ENCODE measurements around the gene LYL1. TPM values are rescaled to one million over a fixed set of nuclear protein-coding genes. Genes with fewer than 3 reads are reported as not detected.

Gene LYL1
- total and polyA plus RNA-seq, 2 of the 13 experiments (the other 11 are each of a cell fraction or from before 2014, with no cell fraction given) = 0.75 to 0.92 TPM

- TF ChIP-seq ZNF18 (CRISPR knock-in tag; IDR thresholded peaks at IDR 0.05; ENCODE audit: insufficient replicate concordance) (no peak), NR2C2 (CRISPR knock-in tag; IDR thresholded peaks at IDR 0.05; ENCODE audit: borderline replicate concordance) (no peak), KLF11 (CRISPR knock-in tag; IDR thresholded peaks at IDR 0.05) (no peak), ZNF501 (CRISPR knock-in tag; IDR thresholded peaks at IDR 0.05) (peak; percentile 56; the same call in 1 of the 2 replicates), ZNF335 (CRISPR knock-in tag; IDR thresholded peaks at IDR 0.05) (no peak), ZNF674 (CRISPR knock-in tag; IDR thresholded peaks at IDR 0.05; ENCODE audit: low read depth) (no peak), ZNF34 (CRISPR knock-in tag; IDR thresholded peaks at IDR 0.05; ENCODE audit: borderline replicate concordance) (no peak), ISX (CRISPR knock-in tag; conservative IDR thresholded peaks at IDR 0.05) (no peak), ZNF564 (CRISPR knock-in tag; IDR thresholded peaks at IDR 0.05) (no peak; the same call in 1 of the 2 replicates), ZNF850 (CRISPR knock-in tag; conservative IDR thresholded peaks at IDR 0.05) (no peak), ZGPAT (CRISPR knock-in tag; IDR thresholded peaks at IDR 0.05) (peak; percentile 14), SAFB2 (CRISPR knock-in tag; IDR thresholded peaks at IDR 0.05; ENCODE audit: borderline replicate concordance, low read depth) (0 out of 2 replicates have a peak, but pooled peaks have one; percentile 20), SSRP1 (CRISPR knock-in tag; IDR thresholded peaks at IDR 0.05) (no peak), ERF (CRISPR knock-in tag; IDR thresholded peaks at IDR 0.05) (peak; percentile 53; the same call in 1 of the 2 replicates), NR0B2 (CRISPR knock-in tag; IDR thresholded peaks at IDR 0.05) (no peak), ZBTB38 (CRISPR knock-in tag; IDR thresholded peaks at IDR 0.05) (peak; percentile 86; the same call in 1 of the 2 replicates), ZNF317 (CRISPR knock-in tag; IDR thresholded peaks at IDR 0.05) (0 out of 2 replicates have a peak, but pooled peaks have one; percentile 41), ELF1 (CRISPR knock-in tag; IDR thresholded peaks at IDR 0.05) (peak; percentile 26; the same call in 1 of the 2 replicates), SOX13 (IDR thresholded peaks at IDR 0.05) (no peak), SOX13 (CRISPR knock-in tag; conservative IDR thresholded peaks at IDR 0.05 in 1 of 2, IDR thresholded peaks at IDR 0.05 in 1 of 2) (0 out of 4 replicates have a peak, but pooled peaks of 1 of the 2 experiments have one; percentile 52), CEBPG (CRISPR knock-in tag; IDR thresholded peaks at IDR 0.05) (peak; percentile 15; the same call in 1 of the 2 replicates), GTF2F1 (IDR thresholded peaks at IDR 0.05; ENCODE audit: low read length) (no peak), ADNP (CRISPR knock-in tag; IDR thresholded peaks at IDR 0.05) (0 out of 2 replicates have a peak, but pooled peaks have one; percentile 15), ZSCAN20 (CRISPR knock-in tag; IDR thresholded peaks at IDR 0.05; ENCODE audit: borderline replicate concordance) (0 out of 2 replicates have a peak, but pooled peaks have one; percentile 72), PREB (CRISPR knock-in tag; IDR thresholded peaks at IDR 0.05) (0 out of 2 replicates have a peak, but pooled peaks have one; percentile 61), FIP1L1 (IDR thresholded peaks at IDR 0.05; ENCODE audit: borderline replicate concordance, insufficient read depth, low read depth, low read length) (no peak)
These were observed 41.4 kb downstream of the LYL1 start (continued) for GRCh38 chr19:13060964-13061927.
